ENCODE results near the gene CDC42EP1.
A peak's percentile ranks its signal among the peaks of the same experiment; 100 is the strongest.

The CDC42EP1 gene

GRCh38 chr22:37560608-37561211 is 430 bp downstream of the CDC42EP1 start:
- peak; percentile 50 for DNase-seq (ENCODE audit: low spot score)

- DNase-seq (ENCODE audit: low spot score) = peak; percentile 90
Observed at GRCh38 chr22:37561212-37562048, 1.1 kb downstream of the CDC42EP1 start.

GRCh38 chr22:37562049-37562875 is 2.0 kb downstream of the CDC42EP1 start:
- DNase-seq (ENCODE audit: low spot score) = no peak

GRCh38 chr22:37563153-37564081 is 3.1 kb downstream of the CDC42EP1 start:
- no peak for DNase-seq (ENCODE audit: low spot score)

GRCh38 chr22:37564111-37564711 is 3.9 kb downstream of the CDC42EP1 start:
- no peak for DNase-seq (ENCODE audit: low spot score)

- DNase-seq (ENCODE audit: low spot score) = no peak
Observed at GRCh38 chr22:37565830-37566229, 5.5 kb downstream of the CDC42EP1 start.

GRCh38 chr22:37566329-37566837 is 6.1 kb downstream of the CDC42EP1 start:
- DNase-seq (ENCODE audit: low spot score) = no peak

- peak; percentile 89 for DNase-seq (ENCODE audit: low spot score)
Observed at GRCh38 chr22:37566903-37567798, 6.9 kb downstream of the CDC42EP1 start.

GRCh38 chr22:37568012-37568411 is 7.7 kb downstream of the CDC42EP1 start:
- DNase-seq (ENCODE audit: low spot score) = no peak

- no peak for DNase-seq (ENCODE audit: low spot score)
Observed at GRCh38 chr22:37568448-37569008, 8.2 kb downstream of the CDC42EP1 start.

- DNase-seq (ENCODE audit: low spot score) = peak; percentile 44
Observed at GRCh38 chr22:37569009-37569920, 9.0 kb downstream of the CDC42EP1 start.

GRCh38 chr22:37569921-37570660 is 9.8 kb downstream of the CDC42EP1 start:
- DNase-seq (ENCODE audit: low spot score) = no peak

- DNase-seq (ENCODE audit: low spot score) = no peak
Observed at GRCh38 chr22:37570661-37570976, 10.3 kb downstream of the CDC42EP1 start.

- DNase-seq (ENCODE audit: low spot score) = no peak
Observed at GRCh38 chr22:37571258-37571991, 11.1 kb downstream of the CDC42EP1 start.

- no peak for DNase-seq (ENCODE audit: low spot score)
Observed at GRCh38 chr22:37571992-37572373, 11.7 kb downstream of the CDC42EP1 start.

- no peak for DNase-seq (ENCODE audit: low spot score)
Observed at GRCh38 chr22:37575490-37576003, 15.3 kb downstream of the CDC42EP1 start.

GRCh38 chr22:37578002-37578401 is 17.7 kb downstream of the CDC42EP1 start:
- no peak for DNase-seq (ENCODE audit: low spot score)

Measured in iPS-NIHi11 (cell line).